Breast epithelium (tissue), 4 donors: ENCODE measurements around the gene OR2L8. TPM values are rescaled to one million over a fixed set of nuclear protein-coding genes. Genes with fewer than 3 reads are reported as not detected.
"Not testable (repeated sequence)": the region's sequence is repeated elsewhere in the genome, so short reads cannot be mapped to it uniquely, and the experiment has no call there.

Source experiments
- DNase-seq, 2 donors: peaks; one replicate each; pipeline ENCODE4 v3.0.0-alpha.2; 2019; ENCODE audit warnings: low spot score in 2 of 2
- H3K27ac ChIP-seq, 2 donors: fragments of 200-600 bp; sonication (generic) in 1 of 2; one replicate each; pipeline ENCODE4 v1.5.1; 2016 to 2019; ENCODE audit warnings: mild to moderate bottlenecking in 1 of 2
- H3K27me3 ChIP-seq, 2 donors: fragments of 200-600 bp; sonication (generic) in 1 of 2; one replicate each; pipeline versions ENCODE4 v1.5.1 to v1.6.0; 2017 to 2019; ENCODE audit warnings: control low read depth in 1 of 2, mild to moderate bottlenecking in 1 of 2
- H3K36me3 ChIP-seq: fragments of 200-600 bp; one replicate; pipeline ENCODE4 v1.5.1; 2019
- H3K4me1 ChIP-seq, 2 donors: fragments of 200-600 bp; sonication (generic); one replicate each; pipeline ENCODE4 v1.5.1; 2016 to 2019; ENCODE audit warnings: control low read depth in 1 of 2
- H3K4me3 ChIP-seq, 3 donors: fragments of 200-600 bp; sonication (generic); 1 replicate in 2 of 3; 2 replicates in 1 of 3; pipeline ENCODE4 v1.5.1; 2016 to 2019; ENCODE audit warnings: mild to moderate bottlenecking in 3 of 3, moderate library complexity in 2 of 3
- H3K9me3 ChIP-seq, 2 donors: fragments of 200-600 bp; sonication (generic) in 1 of 2; one replicate each; pipeline ENCODE4 v1.5.1; 2016 to 2019; ENCODE audit warnings: control low read depth in 1 of 2
- POLR2A ChIP-seq: fragments of 450-650 bp; IDR thresholded peaks from one replicate; pipeline ENCODE4 v1.6.1; 2016; ENCODE audit warnings: antibody characterized with exemption, mild to moderate bottlenecking, moderate library complexity
- POLR2AphosphoS5 ChIP-seq, 3 donors: sonication (generic); formaldehyde crosslinking; IDR thresholded peaks; one replicate each; pipeline ENCODE4 v1.6.1; 2017; ENCODE audit warnings: antibody characterized with exemption in 3 of 3
- intact Hi-C: fragments of 100-400 bp; cut with DNase I; formaldehyde crosslinking; loops from one replicate; pipeline ENCODE4 v1.15.1; 2023; ENCODE audit warnings: low total_unique reads
- total RNA-seq, 3 donors: library from RNA; depleted of rRNA; stranded (reverse); fragments of >200 nt; gene quantifications; one replicate each; pipeline ENCODE4 v1.1.0, GENCODE V29; 2016
- TF ChIP-seq, protein P1 (sequence below), 3 donors: fragments of 450-650 bp; IDR thresholded peaks; one replicate each; pipeline ENCODE4 v1.5.1; 2016 to 2017; ENCODE audit warnings: antibody characterized with exemption in 3 of 3, mild to moderate bottlenecking in 3 of 3, moderate library complexity in 3 of 3

Gene OR2L8
- total RNA-seq, 3 donors from 2014 or later = 0.73 to 1.3 TPM; not detected in 1

DNA sequence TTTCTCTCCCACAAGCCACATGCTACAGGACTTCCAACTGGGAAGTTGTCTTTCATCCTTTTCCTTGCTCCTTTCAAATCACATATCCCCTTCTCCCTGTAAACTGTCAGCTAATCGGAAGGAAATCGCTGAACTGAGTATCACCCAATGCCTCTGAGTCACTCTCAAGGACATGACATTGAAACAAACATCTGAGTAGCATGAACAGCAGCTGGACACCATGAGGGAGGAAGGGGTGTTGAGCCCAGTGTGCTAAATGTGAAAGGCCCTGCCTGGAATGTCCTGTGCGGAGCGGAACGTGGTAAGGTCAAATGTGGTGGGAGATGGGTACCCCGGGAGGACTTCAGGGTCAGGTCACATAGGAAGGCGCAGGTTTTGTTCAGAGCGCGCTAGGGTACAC lies 23.8 kb upstream of the OR2L8 start, which contains the start of gene OR2AJ1:
TSS of gene OR2AJ1 (plus strand) at position 22 of the 400 bp plus-strand sequence. CDS start 8,880 bp downstream, outside the sequence.
- TF ChIP-seq POLR2A (no peak), POLR2AphosphoS5 (IDR thresholded peaks at IDR 0.05) (no peak)
- TF ChIP-seq, protein P1, sequence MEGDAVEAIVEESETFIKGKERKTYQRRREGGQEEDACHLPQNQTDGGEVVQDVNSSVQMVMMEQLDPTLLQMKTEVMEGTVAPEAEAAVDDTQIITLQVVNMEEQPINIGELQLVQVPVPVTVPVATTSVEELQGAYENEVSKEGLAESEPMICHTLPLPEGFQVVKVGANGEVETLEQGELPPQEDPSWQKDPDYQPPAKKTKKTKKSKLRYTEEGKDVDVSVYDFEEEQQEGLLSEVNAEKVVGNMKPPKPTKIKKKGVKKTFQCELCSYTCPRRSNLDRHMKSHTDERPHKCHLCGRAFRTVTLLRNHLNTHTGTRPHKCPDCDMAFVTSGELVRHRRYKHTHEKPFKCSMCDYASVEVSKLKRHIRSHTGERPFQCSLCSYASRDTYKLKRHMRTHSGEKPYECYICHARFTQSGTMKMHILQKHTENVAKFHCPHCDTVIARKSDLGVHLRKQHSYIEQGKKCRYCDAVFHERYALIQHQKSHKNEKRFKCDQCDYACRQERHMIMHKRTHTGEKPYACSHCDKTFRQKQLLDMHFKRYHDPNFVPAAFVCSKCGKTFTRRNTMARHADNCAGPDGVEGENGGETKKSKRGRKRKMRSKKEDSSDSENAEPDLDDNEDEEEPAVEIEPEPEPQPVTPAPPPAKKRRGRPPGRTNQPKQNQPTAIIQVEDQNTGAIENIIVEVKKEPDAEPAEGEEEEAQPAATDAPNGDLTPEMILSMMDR (IDR thresholded peaks at IDR 0.05) = no peak
- no peak within 1 kb of the TSS for H3K27ac ChIP-seq
- no peaks in the 10 kb centered on the region for H3K4me1 ChIP-seq
- no peaks in the 10 kb centered on the region for H3K36me3 ChIP-seq
- intact Hi-C loops = no loop called here
- no peaks in the 10 kb centered on the region for H3K27me3 ChIP-seq
- H3K9me3 ChIP-seq = no peaks in the 10 kb centered on the region
- no peak for DNase-seq
- H3K4me3 ChIP-seq = no peak within 1 kb of the TSS

GRCh38 chr1:247933989-247934388 lies 14.7 kb upstream of the OR2L8 start:
- no peak overlapping the region for H3K4me3 ChIP-seq
- H3K27me3 ChIP-seq = no peaks in the 10 kb centered on the region
- H3K27ac ChIP-seq = no peak overlapping the region
- H3K36me3 ChIP-seq = no peaks in the 10 kb centered on the region
- H3K4me1 ChIP-seq = no peaks in the 10 kb centered on the region
- intact Hi-C loops = no loop called here
- TF ChIP-seq, protein P1 (IDR thresholded peaks at IDR 0.05) = no peak
- TF ChIP-seq POLR2A = no peak
- no peak for TF ChIP-seq POLR2AphosphoS5 (IDR thresholded peaks at IDR 0.05)
- no peak for DNase-seq
- peaks cover 3 to 11% of the 10 kb centered on the region in 2 donors for H3K9me3 ChIP-seq

DNA sequence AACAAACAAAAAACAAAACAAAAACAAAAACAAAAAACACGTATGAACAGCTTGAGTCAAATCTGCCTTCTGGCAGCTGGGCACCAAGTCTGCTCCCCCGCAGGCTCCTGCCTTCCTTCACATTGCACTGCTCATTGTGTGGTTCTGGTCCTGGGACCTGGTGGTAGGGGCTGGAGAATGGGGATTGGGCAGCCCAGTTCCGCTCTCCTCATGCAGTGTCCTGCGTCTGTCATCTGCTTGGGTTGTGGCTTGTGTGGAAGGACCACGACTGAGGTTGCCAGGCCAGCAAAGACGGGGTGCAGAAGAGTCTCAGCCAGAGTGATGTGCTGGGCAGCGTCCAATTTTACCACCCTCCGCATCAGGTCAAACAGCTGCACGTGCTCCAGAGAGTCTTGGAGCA lies 12.9 kb upstream of the OR2L8 start:
- intact Hi-C loops = no loop called here
- Histone ChIP-seq H3K4me3 (no peak overlapping the region), H3K9me3 (peaks cover 3 to 11% of the 10 kb centered on the region in 2 donors), H3K36me3 (no peaks in the 10 kb centered on the region), H3K4me1 (no peaks in the 10 kb centered on the region), H3K27ac (no peak overlapping the region), H3K27me3 (no peaks in the 10 kb centered on the region)
- TF ChIP-seq, protein P1 (IDR thresholded peaks at IDR 0.05) = no peak
- no peak for TF ChIP-seq POLR2AphosphoS5 (IDR thresholded peaks at IDR 0.05)
- DNase-seq = no peak

DNA sequence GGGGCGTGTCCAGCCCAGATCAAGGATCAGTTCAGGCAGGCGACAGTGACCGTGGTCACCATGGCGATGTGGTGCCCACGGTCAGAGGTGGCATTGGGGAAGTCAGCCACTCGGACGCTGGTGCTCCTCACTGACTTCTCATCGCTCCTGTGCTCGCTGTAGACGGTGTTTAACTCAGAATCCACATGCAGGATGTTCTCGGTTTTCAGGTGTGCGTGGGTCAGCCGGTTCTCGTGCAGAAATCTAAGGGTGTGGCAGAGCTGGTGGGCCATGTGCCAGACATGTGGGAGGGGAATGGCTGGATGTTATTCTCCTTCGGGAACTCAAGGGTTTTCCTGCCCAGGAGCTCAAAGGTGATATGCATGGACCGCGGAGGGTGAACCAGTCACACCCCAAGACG lies 12.2 kb upstream of the OR2L8 start:
- H3K4me1 ChIP-seq = no peaks in the 10 kb centered on the region
- DNase-seq = no peak
- no peak overlapping the region for H3K27ac ChIP-seq
- H3K9me3 ChIP-seq = peaks cover 3 to 11% of the 10 kb centered on the region in 2 donors
- no peaks in the 10 kb centered on the region for H3K36me3 ChIP-seq
- TF ChIP-seq, protein P1 (IDR thresholded peaks at IDR 0.05) = no peak
- TF ChIP-seq POLR2AphosphoS5 (IDR thresholded peaks at IDR 0.05) = no peak
- no peak for TF ChIP-seq POLR2A
- no peaks in the 10 kb centered on the region for H3K27me3 ChIP-seq
- intact Hi-C loops = no loop called here
- H3K4me3 ChIP-seq = no peak overlapping the region

DNA sequence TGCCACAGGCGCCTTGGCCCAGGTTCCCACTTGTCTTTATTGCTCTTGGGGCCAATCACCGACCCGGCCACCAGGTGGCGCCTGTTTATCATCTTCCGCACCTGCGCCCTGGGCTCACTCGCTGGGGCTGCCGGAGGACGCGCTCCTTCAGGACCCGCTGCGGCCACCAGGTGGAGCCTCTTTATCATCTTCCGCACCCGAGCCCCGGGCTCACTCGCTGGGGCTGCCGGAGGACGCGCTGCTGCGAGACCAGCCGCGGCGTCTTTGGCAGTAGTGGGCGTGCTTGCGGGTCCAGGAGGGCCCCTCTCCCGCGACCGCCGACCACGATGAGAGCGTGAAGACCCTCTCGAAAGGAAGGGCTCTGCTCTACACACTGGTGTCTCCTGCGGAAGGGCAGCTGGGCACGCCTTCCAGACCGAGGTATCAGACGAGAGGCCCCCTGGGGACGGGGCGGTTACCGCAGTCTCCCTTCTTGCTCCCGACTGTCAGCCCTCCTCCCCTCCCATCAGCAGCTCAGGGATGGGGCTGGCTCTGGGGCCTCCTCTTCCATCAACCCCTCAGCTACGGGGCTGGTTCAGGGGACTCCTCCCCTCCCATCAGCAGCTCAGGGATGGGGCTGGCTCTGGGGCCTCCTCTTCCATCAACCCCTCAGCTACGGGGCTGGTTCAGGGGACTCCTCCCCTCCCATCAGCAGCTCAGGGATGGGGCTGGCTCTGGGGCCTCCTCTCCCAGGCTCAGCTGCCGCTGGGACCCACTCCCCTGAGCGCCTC lies 11.5 kb upstream of the OR2L8 start:
- Histone ChIP-seq H3K9me3 (peaks cover 3 to 11% of the 10 kb centered on the region in 2 donors), H3K4me3 (peak overlapping the region in 2 of 3 donors; percentile 44 to 68), H3K27ac (peak overlapping the region in 1 of 2 donors; percentile 38)
- DNase-seq = peak; percentile 40 to 62
- TF ChIP-seq, protein P1 (IDR thresholded peaks at IDR 0.05) = peak; percentile 24 to 62 (median 47)
- H3K36me3 ChIP-seq, intact Hi-C loops, H3K4me1 ChIP-seq, H3K27me3 ChIP-seq: not testable (repeated sequence)
